Stimulated activated naive CD4-positive, alpha-beta T cell (primary cell): ENCODE measurements around the gene AASS.

ENCODE experiments used
- DNase-seq, 6 experiments: peaks; one replicate each; lab custom pipeline; 2025; lab: John Stamatoyannopoulos, UW

AASS gene

DNA sequence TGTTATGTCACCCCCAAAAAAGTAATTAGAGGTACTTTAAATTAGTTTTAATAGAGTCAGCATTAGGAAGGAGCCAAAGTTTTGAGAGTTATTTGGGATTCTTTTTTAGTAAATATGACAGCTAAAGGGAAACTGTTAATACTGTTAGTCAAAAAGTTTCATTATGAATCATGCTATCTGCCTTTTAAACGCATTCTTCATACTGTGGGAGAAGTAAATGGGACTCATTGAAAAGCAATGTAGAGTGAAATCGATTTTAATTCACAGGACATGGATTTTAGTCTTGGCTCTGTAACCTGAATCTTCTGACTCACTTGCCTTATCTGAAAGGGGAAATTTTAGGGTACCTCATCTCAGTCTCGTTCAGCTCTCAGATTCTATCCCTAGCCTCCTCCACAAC, 105.1 kb downstream of the AASS start:
- DNase-seq = no peak

GRCh38 chr7:122038134-122038533, 105.9 kb downstream of the AASS start:
- no peak for DNase-seq

DNA sequence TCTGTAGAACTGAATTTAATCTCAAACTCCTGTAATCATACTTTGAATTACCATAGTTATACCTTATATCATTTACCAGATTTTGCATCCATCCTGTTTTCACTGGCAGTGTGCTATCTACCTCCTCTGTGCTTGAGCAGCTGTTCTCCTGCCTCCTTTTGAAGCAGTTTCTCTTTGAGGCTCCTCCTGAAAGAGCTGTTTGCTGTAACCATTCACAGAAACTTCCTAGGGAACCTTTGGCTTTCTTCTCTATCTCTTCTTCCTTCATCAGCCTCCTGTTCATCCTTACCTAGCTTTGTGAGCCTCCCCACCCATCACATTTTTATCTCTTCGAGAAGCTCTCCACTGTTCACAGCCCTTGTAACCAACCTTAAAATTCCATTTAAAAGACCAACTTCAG, 108.2 kb downstream of the AASS start:
- DNase-seq = no peak

DNA sequence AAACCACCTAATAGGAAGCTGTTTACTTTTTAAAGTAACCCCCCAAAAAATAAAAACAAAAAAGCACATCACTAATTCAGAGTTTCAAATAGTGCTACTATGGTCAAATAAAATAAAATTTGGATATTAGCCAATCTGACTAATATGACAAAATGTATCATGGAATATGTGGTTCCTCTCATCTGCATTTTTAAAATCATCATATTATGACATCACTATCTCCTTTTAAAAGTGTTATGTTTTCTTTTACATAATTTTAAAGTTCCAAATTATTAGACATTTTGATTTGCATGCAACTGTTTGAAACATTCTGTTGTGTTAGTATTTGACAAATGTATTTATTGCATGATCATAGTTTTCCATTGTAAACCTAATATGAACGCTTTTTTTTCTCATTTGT, 110.4 kb downstream of the AASS start:
- no peak for DNase-seq

DNA sequence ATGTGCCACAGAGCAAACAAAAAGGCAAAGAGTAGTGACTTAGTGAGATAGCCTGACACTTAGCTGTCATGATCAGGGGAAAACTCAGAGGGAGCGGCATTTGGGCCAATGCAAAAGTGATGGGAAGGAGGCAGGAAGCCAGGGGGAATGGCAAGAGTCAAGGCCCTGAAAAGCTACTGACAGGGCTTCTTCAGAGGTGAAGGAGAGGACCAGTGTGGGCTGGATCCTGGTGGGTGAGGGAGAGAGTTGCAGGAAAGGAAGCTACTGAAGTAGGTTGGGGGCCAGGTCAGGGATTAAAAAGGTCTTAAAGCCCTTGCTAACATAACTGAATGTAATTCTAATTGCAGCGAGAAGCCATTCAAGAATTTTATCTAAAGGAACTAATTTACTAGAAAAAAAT, 117.0 kb downstream of the AASS start:
- DNase-seq = no peak
